ENCODE results near the gene SAMM50. TPM values are rescaled to one million over a fixed set of nuclear protein-coding genes. Genes with fewer than 3 reads are reported as not detected.
"Not testable (repeated sequence)": the region's sequence is repeated elsewhere in the genome, so short reads cannot be mapped to it uniquely, and the experiment has no call there.

The SAMM50 gene
- total RNA-seq, 1 donor from 2014 or later, result 73.1 TPM

GRCh38 chr22:43995057-43995685, 39.9 kb downstream of the SAMM50 start:
- ATAC-seq (no peak), DNase-seq (ENCODE audit: missing footprints) (no peak)
- intact Hi-C loops (cut with DNase I), result loop anchor here (2.0 to 10.0 kb wide), 3 partner anchors 90 to 370 kb away; no protein-coding TSS in a partner anchor

- intact Hi-C loops (cut with DNase I), result loop anchor here (2.0 to 10.0 kb wide), 3 partner anchors 89 to 369 kb away; no protein-coding TSS in a partner anchor
- ATAC-seq (no peak), DNase-seq (ENCODE audit: missing footprints) (no peak)
Measured at GRCh38 chr22:43995798-43996169, 40.5 kb downstream of the SAMM50 start.

- ATAC-seq (no peak), DNase-seq (ENCODE audit: missing footprints) (peak; percentile 88)
- intact Hi-C loops (cut with DNase I), result loop anchor here (10.0 kb wide), 2 partner anchors 328 to 368 kb away; no protein-coding TSS in a partner anchor
Measured at GRCh38 chr22:43996170-43996980, 41.1 kb downstream of the SAMM50 start.

- DNase-seq (ENCODE audit: missing footprints) (no peak), ATAC-seq (no peak)
- intact Hi-C loops (cut with DNase I), result loop anchor here (10.0 kb wide), 2 partner anchors 328 to 368 kb away; no protein-coding TSS in a partner anchor
Measured at GRCh38 chr22:43996981-43997265, 41.7 kb downstream of the SAMM50 start.

- intact Hi-C loops (cut with DNase I), result loop anchor here (2.0 to 10.0 kb wide), 3 partner anchors 24 to 366 kb away; no protein-coding TSS in a partner anchor
- ATAC-seq (peak; percentile 87), DNase-seq (ENCODE audit: missing footprints) (no peak)
Measured at GRCh38 chr22:43998679-43999264, 43.5 kb downstream of the SAMM50 start.

DNA sequence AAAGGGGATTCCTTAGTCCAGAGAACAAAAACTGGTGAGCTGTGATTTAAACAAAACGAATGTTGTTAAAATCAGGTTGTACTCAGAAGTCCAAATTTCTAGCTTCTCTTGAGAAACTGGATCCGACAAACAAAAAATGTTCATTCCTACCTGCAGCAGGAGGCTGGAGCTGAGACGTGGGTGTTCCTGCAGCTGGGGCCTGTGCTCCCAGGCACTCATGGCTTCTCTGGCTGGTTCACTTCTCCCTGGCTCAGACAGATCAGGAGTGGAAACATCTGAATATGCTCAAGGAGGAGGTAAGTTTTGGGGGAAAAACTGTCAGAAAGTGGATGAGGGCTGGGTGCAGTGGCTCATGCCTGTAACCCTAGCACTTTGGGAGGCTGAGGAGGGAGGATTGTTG, 44.1 kb downstream of the SAMM50 start:
- no peak for ATAC-seq
- intact Hi-C loops (cut with DNase I), result loop anchor here (2.0 to 10.0 kb wide), 3 partner anchors 23 to 365 kb away; no protein-coding TSS in a partner anchor
- DNase-seq (ENCODE audit: missing footprints), result no peak

DNA sequence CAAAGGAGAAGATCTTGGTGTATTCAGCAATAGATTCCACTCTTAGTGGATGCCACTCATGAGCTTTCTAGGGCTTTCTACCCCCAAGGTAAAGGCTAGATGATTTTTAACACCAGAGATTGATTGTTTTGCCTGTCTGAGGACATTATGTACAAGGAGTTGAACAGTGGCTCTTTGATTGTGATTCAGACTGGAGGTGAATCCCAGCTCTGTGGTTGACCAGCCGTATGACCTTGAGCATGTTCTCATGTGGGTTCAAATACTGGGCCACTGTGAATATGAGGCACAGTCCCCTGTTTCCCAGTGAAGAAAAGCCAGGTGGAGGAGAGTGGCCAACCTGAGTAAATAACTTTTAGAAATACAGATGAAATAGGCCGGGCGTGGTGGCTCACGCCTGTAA, 44.9 kb downstream of the SAMM50 start:
- ATAC-seq, result no peak
- intact Hi-C loops (cut with DNase I), result no loop called here
- no peak for DNase-seq (ENCODE audit: missing footprints)

DNA sequence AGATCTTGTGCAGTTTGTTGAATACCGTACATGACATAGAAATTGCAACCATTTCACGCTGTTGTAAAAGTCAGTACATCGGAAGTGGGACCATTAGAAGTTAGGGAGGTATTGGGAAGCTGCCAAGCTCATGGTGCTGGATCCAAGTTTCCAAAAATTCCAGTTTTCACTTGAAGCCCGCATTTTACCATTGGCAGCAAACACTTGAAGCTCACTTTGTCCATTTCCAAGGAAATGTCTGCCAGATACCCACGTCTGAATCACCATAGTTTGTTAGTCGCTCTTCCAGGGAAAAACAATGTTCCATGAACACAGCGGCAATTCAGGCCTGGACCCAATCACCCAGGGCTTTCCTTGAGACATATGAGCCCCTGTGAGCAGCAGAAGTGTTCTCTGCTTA, 46.3 kb downstream of the SAMM50 start:
- ATAC-seq (no peak), DNase-seq (ENCODE audit: missing footprints) (no peak)
- intact Hi-C loops (cut with DNase I), result no loop called here

DNA sequence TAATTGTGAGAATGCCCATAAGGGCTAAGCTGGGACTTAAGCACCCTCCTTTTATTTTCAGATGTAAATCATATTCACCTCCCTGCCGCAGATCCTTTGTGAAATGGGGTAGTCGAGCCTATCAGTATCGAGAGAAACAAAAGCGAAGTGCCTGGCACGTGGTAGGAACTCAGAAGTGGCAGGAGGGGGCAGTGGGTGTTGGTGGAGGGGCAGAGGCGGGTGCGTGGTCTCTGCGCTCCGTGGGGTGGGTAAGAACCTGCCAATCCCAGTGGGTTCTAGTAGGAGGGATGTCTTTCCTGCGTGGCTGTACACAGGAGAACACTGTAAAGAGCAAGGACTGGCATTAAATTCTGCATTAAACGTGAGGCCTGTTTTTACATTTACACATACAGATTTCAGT, 47.1 kb downstream of the SAMM50 start:
- intact Hi-C loops (cut with DNase I), result no loop called here
- DNase-seq (ENCODE audit: missing footprints) (no peak), ATAC-seq (no peak)

DNA sequence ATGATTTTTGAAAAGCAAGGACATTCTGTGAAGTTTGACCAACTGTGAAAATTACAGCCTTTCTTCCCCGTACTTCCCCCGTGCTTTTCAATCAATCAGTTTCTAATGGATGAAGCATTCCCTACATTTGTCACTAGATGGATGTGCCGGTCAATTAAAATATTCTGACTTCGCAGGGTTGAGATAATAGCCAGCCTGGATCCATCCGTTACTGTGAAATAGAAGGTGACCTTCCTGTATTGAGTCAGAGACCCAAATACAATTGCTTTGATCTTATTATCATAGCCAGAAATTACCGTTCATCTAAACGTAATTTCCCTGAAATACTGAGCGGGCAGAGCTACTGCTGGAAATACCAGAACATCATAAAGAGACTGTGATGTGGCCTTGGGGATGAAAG, 47.8 kb downstream of the SAMM50 start:
- DNase-seq (ENCODE audit: missing footprints), result no peak
- no peak for ATAC-seq
- intact Hi-C loops (cut with DNase I), result no loop called here

DNA sequence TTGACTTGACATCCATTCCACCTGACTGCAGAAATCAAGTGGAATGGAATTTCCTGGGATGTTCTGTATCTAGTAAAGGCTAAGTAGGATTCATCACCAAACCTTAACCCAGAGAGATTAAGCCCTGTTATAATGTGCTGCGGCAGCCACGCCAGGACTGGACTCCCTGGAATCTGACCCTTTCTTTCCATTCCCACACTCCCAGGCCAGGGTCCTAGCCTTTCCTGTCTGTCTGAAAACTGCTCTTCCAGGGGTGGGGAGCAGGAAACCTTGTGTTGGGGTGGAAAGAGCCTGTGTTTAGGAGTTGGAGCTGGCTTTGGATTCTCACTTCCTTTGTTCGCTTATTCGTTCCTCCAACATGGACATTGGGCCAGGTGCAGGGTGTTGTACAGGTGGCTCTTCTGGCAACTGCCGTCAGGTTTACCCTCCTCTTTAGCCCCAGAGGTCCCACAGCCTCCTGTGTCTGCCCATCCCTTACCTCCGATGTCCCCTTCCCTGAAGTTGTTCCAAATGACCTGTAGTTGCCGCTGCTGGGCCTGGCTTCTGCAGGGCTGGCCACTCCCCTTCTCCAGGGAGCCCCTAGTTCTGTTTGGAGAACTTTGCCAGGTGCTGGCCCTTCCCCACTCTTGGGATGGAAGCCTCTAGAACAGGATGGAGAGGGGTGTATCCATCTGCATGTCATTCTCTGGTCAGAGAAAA, 48.3 kb downstream of the SAMM50 start:
- DNase-seq (ENCODE audit: missing footprints), result no peak
- ATAC-seq, result no peak

GRCh38 chr22:44004104-44004460, 48.8 kb downstream of the SAMM50 start:
- intact Hi-C loops (cut with DNase I), result no loop called here
- no peak for ATAC-seq

More for the DNA sequence above, 48.3 kb downstream of the SAMM50 start:
- intact Hi-C loops (cut with DNase I), result no loop called here

DNA sequence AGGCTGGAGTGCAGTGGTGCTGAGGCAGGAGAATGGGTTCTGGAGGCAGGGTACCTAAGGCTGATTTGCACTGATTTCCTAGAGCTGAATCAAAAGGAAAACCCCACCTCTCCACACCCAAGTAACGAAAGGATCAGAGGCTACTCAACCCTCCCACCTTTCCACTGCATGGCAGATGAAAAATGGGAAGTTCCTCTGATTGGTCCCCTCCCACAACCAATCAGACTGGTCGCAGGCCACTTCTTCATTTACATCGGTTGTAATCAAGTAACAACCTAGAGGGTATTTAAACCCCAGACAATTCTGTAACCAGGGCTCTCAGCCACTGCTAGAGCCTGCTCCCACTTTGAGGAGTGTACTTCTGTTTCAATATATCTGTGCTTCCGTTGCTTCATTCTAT, 50.3 kb downstream of the SAMM50 start:
- ATAC-seq (no peak), DNase-seq (ENCODE audit: missing footprints) (no peak)
- intact Hi-C loops (cut with DNase I), result no loop called here

More at GRCh38 chr22:44004104-44004460, 48.8 kb downstream of the SAMM50 start:
- DNase-seq (ENCODE audit: missing footprints), result no peak

DNA sequence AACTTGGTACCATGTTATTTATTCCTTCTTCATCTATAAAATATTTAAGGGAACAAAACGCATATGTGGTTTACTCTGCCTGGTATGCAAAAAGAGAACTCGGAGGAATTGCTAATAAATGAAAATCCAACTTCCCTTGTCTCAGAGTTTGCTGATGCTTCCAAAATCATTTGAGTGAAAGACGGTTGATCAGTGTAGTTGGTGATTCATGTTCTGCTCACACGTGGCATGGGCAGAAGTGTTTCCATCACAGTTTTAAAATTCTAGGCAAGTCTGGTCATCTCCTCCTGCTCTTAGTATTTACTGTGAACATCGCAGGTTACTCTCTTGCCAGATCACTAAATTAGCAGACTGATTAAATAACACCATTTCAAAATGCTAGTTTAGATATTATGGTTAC, 56.9 kb downstream of the SAMM50 start:
- no peak for ATAC-seq
- DNase-seq (ENCODE audit: missing footprints), result no peak
- intact Hi-C loops (cut with DNase I), result no loop called here

DNA sequence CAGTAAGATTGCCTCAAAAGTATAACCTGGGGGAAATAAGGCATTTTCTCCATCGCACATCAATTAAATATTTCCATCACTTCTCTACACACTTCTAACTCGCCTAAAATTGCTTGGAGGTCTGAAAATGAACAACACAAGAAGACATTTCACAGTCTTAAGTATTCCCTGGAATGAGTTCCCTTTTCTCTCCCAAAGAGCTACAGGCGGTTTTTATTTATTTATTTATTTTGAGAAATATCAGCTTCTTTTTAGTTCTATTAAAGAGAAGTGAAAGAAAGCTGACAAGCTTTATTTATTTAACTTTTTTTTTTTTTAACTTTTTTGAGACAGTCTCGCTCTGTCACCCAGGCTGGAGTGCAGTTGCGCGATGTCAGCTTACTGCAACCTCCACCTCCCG, 57.3 kb downstream of the SAMM50 start:
- DNase-seq (ENCODE audit: missing footprints) (no peak), ATAC-seq (no peak)
- intact Hi-C loops (cut with DNase I), result no loop called here

- ATAC-seq, result no peak
- intact Hi-C loops (cut with DNase I), result no loop called here
Measured at GRCh38 chr22:44014241-44014640, 59.0 kb downstream of the SAMM50 start.

GRCh38 chr22:44016586-44016985, 61.3 kb downstream of the SAMM50 start:
- DNase-seq (ENCODE audit: missing footprints); ATAC-seq; intact Hi-C loops (cut with DNase I): not testable (repeated sequence)

More at GRCh38 chr22:44014241-44014640, 59.0 kb downstream of the SAMM50 start:
- no peak for DNase-seq (ENCODE audit: missing footprints)

DNA sequence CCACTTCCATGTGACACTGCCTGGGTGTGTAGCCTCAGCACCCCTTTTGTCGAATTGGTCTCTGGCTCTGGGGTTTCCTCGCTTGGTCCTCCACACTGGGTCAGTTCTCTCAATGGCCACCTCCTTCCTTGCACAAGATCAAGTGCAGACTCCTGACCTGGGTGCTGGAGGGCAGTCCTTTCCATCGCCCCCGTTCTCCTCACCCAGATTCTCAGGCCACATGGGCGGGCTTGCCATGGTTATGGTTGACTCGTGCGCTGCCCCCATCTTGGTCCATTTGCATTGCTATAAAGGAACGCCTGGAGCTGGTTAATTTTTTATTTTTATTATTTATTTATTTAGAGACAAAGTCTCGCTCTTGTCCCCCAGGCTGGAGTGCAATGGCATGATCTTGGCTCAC, 63.4 kb downstream of the SAMM50 start:
- no peak for ATAC-seq
- intact Hi-C loops (cut with DNase I), result no loop called here
- no peak for DNase-seq (ENCODE audit: missing footprints)

DNA sequence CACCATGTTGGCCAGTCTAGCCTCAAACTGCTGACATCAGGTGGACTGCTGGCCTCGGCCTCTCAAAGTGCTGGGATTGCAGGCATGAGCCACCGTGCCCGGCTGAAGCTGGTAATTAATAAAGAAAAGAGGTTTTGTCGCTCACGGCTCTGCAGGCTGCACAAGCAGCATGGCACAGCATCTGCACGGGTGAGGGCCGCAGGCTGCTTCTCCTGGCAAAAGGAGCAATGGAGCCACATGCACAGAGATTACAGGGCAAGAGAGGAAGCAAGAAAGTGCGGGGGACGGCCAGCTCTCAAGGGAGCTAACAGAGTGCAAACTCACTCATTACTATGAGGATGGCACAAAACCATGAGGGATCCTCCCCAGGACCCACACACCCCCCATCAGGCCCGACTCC, 64.2 kb downstream of the SAMM50 start:
- no peak for ATAC-seq
- intact Hi-C loops (cut with DNase I), result no loop called here
- DNase-seq (ENCODE audit: missing footprints), result no peak

Data from Right ventricle myocardium inferior (tissue), 1 donor.